Peyer's patch (tissue), 4 donors: Measurements from ENCODE around the gene MLLT1. TPM values are rescaled to one million over a fixed set of nuclear protein-coding genes. Genes with fewer than 3 reads are reported as not detected.

Experiments used
- DNase-seq, 3 donors: peaks; one replicate each; pipeline ENCODE4 v3.0.0-alpha.2; 2017 to 2019
- H3K27ac ChIP-seq, 4 donors: fragments of 200-600 bp; sonication (generic); one replicate each; pipeline ENCODE4 v1.5.1; 2016 to 2019
- H3K27me3 ChIP-seq, 2 donors: fragments of 200-600 bp; sonication (generic); one replicate each; pipeline ENCODE4 v1.5.1; 2019
- H3K36me3 ChIP-seq, 3 donors: fragments of 200-600 bp; sonication (generic); one replicate each; pipeline ENCODE4 v1.5.1; 2016 to 2019
- H3K4me1 ChIP-seq, 4 donors: fragments of 200-600 bp; sonication (generic); one replicate each; pipeline ENCODE4 v1.5.1; 2016 to 2019
- H3K4me3 ChIP-seq, 4 donors: fragments of 200-600 bp; sonication (generic); 1 replicate in 3 of 4; 2 replicates in 1 of 4; pipeline ENCODE4 v1.5.1; 2016 to 2019; ENCODE audit warnings: mild to moderate bottlenecking in 1 of 4
- H3K9me3 ChIP-seq, 4 donors: fragments of 200-600 bp; sonication (generic); one replicate each; pipeline ENCODE4 v1.5.1; 2016 to 2019; ENCODE audit warnings: mild to moderate bottlenecking in 1 of 4
- POLR2A ChIP-seq, 2 donors: fragments of 450-650 bp; IDR thresholded peaks; one replicate each; pipeline ENCODE4 v1.5.1; 2017; ENCODE audit warnings: antibody characterized with exemption in 2 of 2, mild to moderate bottlenecking in 2 of 2, moderate library complexity in 2 of 2
- total RNA-seq, 4 donors: library from RNA; depleted of rRNA; stranded (reverse); fragments of >200 nt; gene quantifications; one replicate each; pipeline ENCODE4 v1.1.0, GENCODE V29; 2016
- TF ChIP-seq, protein P1 (sequence below), 6 experiments: fragments of 450-650 bp in 4 of 6; fragments of 200-600 bp in 2 of 6; sonication (generic) in 1 of 6; IDR thresholded peaks; one replicate each; pipeline ENCODE4 v1.5.1; 2017 to 2019; ENCODE audit warnings: antibody characterized with exemption in 6 of 6, mild to moderate bottlenecking in 3 of 6, moderate library complexity in 1 of 6

The MLLT1 gene
- total RNA-seq, 4 donors from 2014 or later: 9.5 to 24.8 (median 19.3) TPM

DNA sequence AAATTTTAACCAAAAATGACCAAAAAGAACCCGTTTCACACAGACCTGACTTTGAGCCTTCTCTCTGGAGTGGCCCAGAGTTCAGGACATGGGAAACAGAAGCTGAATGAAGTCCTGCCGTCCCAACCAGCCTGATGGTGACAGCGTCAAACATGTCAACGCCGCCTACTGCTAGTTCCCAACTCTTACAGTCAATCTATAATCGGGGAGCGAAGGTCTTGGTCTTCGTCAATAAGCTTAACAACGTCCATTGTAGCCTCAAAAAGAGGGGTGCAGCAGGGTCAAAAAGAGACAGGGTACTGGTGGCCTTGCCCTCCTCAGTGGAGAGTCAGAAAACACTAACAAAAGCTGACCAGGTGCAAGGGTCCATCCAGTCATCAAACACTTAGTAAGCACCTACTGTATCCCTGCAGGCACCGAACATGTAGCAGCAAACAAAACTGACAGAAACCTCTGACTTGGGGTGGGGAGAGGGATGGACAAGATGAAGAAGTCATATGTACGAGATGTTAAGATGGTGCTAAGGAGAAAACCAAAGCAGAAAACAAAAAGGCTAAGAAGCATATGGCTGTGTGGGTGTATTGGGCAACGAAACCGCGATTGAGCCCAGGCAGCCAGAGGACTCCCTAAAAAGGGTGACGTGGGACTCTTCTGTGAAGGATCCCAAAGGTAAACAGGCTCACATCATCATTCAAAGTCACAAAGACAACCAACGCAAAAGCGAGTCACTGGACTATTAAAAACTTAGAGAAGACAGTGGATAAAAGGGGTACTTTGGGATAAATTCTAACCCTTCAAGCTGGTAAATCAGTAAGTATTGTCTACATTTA is 12.0 kb downstream of the MLLT1 start:
- no peak overlapping the region for H3K27ac ChIP-seq
- H3K36me3 ChIP-seq: peaks cover 0 to 36% (median 0%) of the 10 kb centered on the region in 3 donors

DNA sequence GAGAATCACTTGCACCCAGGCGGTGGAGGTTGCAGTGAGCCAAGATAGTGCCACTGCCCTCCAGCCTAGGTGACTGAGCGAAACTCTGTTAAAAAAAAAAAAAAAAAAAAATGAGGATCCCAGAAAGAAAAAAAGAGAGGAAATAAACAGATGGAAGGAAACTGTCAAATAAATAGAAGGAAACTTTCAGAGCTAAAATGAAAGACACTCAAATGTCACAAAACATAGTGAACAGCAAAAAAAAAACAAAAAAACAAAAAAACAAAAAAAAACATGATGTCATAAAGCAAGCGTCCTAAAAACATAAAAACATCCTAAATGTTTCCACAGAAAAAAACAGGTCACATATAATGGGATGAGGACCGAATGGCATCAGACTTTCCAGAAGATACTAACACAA is 15.0 kb downstream of the MLLT1 start:
- Histone ChIP-seq H3K9me3 (no peaks in the 10 kb centered on the region), H3K27me3 (no peaks in the 10 kb centered on the region), H3K4me1 (no peaks in the 10 kb centered on the region), H3K4me3 (no peak overlapping the region), H3K36me3 (peaks cover 0 to 55% (median 0%) of the 10 kb centered on the region in 3 donors), H3K27ac (no peak overlapping the region)
- no peak for DNase-seq
- TF ChIP-seq, protein P1, sequence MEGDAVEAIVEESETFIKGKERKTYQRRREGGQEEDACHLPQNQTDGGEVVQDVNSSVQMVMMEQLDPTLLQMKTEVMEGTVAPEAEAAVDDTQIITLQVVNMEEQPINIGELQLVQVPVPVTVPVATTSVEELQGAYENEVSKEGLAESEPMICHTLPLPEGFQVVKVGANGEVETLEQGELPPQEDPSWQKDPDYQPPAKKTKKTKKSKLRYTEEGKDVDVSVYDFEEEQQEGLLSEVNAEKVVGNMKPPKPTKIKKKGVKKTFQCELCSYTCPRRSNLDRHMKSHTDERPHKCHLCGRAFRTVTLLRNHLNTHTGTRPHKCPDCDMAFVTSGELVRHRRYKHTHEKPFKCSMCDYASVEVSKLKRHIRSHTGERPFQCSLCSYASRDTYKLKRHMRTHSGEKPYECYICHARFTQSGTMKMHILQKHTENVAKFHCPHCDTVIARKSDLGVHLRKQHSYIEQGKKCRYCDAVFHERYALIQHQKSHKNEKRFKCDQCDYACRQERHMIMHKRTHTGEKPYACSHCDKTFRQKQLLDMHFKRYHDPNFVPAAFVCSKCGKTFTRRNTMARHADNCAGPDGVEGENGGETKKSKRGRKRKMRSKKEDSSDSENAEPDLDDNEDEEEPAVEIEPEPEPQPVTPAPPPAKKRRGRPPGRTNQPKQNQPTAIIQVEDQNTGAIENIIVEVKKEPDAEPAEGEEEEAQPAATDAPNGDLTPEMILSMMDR (IDR thresholded peaks at IDR 0.05): no peak
- no peak for TF ChIP-seq POLR2A (IDR thresholded peaks at IDR 0.05)

More for the DNA sequence above, 12.0 kb downstream of the MLLT1 start:
- TF ChIP-seq POLR2A (IDR thresholded peaks at IDR 0.05): no peak
- TF ChIP-seq, protein P1 (IDR thresholded peaks at IDR 0.05): no peak
- no peaks in the 10 kb centered on the region for H3K27me3 ChIP-seq
- no peaks in the 10 kb centered on the region for H3K9me3 ChIP-seq
- DNase-seq: no peak
- no peak overlapping the region for H3K4me3 ChIP-seq
- peaks cover 0 to 21% (median 0%) of the 10 kb centered on the region in 4 donors for H3K4me1 ChIP-seq

DNA sequence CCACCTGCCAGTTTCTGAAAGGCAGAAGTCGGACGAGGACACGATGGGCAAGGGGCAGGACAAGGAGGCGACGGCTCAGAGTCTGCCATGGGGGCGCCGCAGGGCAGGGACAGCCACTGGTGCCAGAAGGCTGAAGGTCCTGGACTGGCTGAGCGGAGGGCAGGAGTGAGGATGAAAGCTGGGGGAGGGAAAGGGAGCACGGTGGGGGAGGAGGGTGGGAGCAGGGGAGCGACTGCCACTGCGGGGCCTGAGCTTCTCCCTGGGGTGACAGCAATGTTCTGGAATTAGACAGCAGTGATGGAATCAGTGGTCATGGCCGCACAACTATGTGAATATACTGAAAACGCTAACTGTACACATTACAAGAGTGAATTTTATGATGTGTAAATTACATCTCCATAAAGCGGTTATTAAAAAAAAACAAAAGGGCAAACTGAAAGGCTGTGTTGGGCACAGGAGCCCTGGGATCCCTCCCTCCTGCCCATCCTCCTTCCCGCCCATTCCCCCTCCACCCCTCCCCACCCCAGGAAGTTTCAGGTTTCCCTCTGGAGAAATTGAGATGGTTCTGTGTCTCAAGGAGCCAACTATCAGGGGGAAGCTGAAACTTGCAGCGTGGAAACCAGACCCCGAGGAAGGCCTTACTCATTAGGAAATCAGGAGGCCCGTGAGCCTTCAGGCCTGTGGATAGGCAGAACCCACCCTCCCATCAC is 15.9 kb downstream of the MLLT1 start:
- Histone ChIP-seq H3K36me3 (peaks cover 0 to 56% (median 0%) of the 10 kb centered on the region in 3 donors), H3K27ac (no peak overlapping the region), H3K4me3 (no peak overlapping the region), H3K27me3 (no peaks in the 10 kb centered on the region), H3K9me3 (no peaks in the 10 kb centered on the region), H3K4me1 (no peaks in the 10 kb centered on the region)
- TF ChIP-seq, protein P1 (IDR thresholded peaks at IDR 0.05): no peak
- no peak for TF ChIP-seq POLR2A (IDR thresholded peaks at IDR 0.05)
- no peak for DNase-seq

DNA sequence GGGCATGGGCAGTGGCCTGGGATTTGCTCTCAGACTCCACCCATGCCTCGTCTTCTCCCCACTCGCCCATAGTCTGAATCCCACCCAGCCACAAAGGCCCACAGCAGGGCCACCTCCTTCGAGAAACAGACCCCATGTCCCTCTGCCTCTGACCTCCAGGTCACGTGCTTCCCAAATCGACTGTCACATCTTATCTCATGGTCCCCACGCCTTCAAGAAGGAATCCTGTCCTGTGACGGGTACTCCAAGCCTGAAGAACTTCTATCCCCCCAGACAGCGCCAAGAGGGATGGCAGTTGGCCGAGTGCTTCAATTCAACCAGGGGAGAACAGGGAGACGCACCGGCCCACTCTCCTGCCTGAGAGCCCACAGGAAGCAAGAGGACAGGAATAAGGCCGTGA is 16.5 kb downstream of the MLLT1 start:
- TF ChIP-seq, protein P1 (IDR thresholded peaks at IDR 0.05): no peak
- TF ChIP-seq POLR2A (IDR thresholded peaks at IDR 0.05): no peak
- H3K27me3 ChIP-seq: no peaks in the 10 kb centered on the region
- no peak overlapping the region for H3K27ac ChIP-seq
- no peak overlapping the region for H3K4me3 ChIP-seq
- H3K9me3 ChIP-seq: no peaks in the 10 kb centered on the region
- peaks cover 0 to 56% (median 0%) of the 10 kb centered on the region in 3 donors for H3K36me3 ChIP-seq
- DNase-seq: no peak
- H3K4me1 ChIP-seq: no peaks in the 10 kb centered on the region

DNA sequence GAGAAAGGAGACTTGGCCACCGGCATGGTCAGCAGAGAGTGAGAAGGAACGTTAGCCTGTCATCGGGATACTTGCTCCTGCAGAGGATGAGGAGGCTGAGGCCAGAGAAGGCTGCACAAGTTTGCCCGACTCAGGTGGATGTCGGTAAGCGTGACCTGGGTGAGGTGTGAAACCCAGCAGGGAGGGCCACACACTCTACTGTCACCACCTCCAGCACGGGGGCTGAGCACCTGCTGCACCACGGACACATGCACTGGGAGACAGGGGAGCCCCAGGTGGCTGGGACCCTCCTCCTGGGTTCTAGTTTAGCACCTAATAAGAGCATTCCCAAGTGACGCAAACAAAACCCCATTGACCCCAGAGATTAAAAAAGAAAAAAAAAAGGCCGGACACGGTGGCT is 17.3 kb downstream of the MLLT1 start:
- H3K27me3 ChIP-seq: no peaks in the 10 kb centered on the region
- H3K36me3 ChIP-seq: peaks cover 0 to 56% (median 0%) of the 10 kb centered on the region in 3 donors
- no peak overlapping the region for H3K4me3 ChIP-seq
- H3K4me1 ChIP-seq: no peaks in the 10 kb centered on the region
- TF ChIP-seq, protein P1 (IDR thresholded peaks at IDR 0.05): no peak
- no peak for TF ChIP-seq POLR2A (IDR thresholded peaks at IDR 0.05)
- H3K27ac ChIP-seq: no peak overlapping the region
- no peaks in the 10 kb centered on the region for H3K9me3 ChIP-seq
- DNase-seq: no peak
